Tibial nerve (tissue), 4 donors: ENCODE results near the gene RGSL1. TPM values are rescaled to one million over a fixed set of nuclear protein-coding genes. Genes with fewer than 3 reads are reported as not detected.
A peak's percentile ranks its signal among the peaks of the same experiment; 100 is the strongest.

Experiments
- DNase-seq, 2 donors: peaks; one replicate each; pipeline ENCODE4 v3.0.0-alpha.2; 2019; ENCODE audit warnings: low spot score in 2 of 2
- H3K27ac ChIP-seq, 4 donors: fragments of 200-600 bp; sonication (generic) in 3 of 4; one replicate each; pipeline ENCODE4 v1.5.1; 2017 to 2019; ENCODE audit warnings: mild to moderate bottlenecking in 1 of 4
- H3K27me3 ChIP-seq, 2 donors: fragments of 200-600 bp; sonication (generic) in 1 of 2; one replicate each; pipeline versions ENCODE4 v1.5.1 to v1.6.0; 2017 to 2019
- H3K36me3 ChIP-seq, 3 donors: fragments of 200-600 bp; sonication (generic); one replicate each; pipeline ENCODE4 v1.5.1; 2018 to 2019
- H3K4me1 ChIP-seq, 4 donors: fragments of 200-600 bp; sonication (generic) in 3 of 4; one replicate each; pipeline ENCODE4 v1.5.1; 2017 to 2019
- H3K4me3 ChIP-seq, 4 donors: fragments of 200-600 bp; sonication (generic) in 3 of 4; one replicate each; pipeline ENCODE4 v1.5.1; 2017 to 2019; ENCODE audit warnings: mild to moderate bottlenecking in 1 of 4, moderate library complexity in 1 of 4
- H3K9me3 ChIP-seq, 4 donors: fragments of 200-600 bp; sonication (generic) in 3 of 4; one replicate each; pipeline ENCODE4 v1.5.1; 2017 to 2019
- EP300 ChIP-seq, 2 donors: sonication (generic); formaldehyde crosslinking; IDR thresholded peaks; one replicate each; pipeline ENCODE4 v1.6.1; 2017; ENCODE audit warnings: antibody characterized with exemption in 2 of 2, mild to moderate bottlenecking in 1 of 2
- POLR2A ChIP-seq, 2 donors: fragments of 450-650 bp; IDR thresholded peaks; one replicate each; pipeline ENCODE4 v1.6.1; 2017; ENCODE audit warnings: antibody characterized with exemption in 2 of 2, mild to moderate bottlenecking in 2 of 2, moderate library complexity in 2 of 2
- WGBS, 2 donors: methylation state at CpG; one replicate each; pipeline ENCODE4 v1.1.5; 2018; 5-methylcytosine and 5-hydroxymethylcytosine counted together
- total RNA-seq, 4 donors: library from RNA; depleted of rRNA; stranded (reverse); fragments of >200 nt; gene quantifications; one replicate each; pipeline ENCODE4 v1.1.0, GENCODE V29; 2016
- TF ChIP-seq, protein P1 (sequence below), 5 experiments: fragments of 200-600 bp in 3 of 5; fragments of 450-650 bp in 2 of 5; sonication (generic) in 3 of 5; IDR thresholded peaks; one replicate each; pipeline ENCODE4 v1.5.1; 2016 to 2019; ENCODE audit warnings: antibody characterized with exemption in 5 of 5, mild to moderate bottlenecking in 3 of 5, moderate library complexity in 2 of 5

RGSL1 gene
- total RNA-seq, 4 donors from 2014 or later = not detected

DNA sequence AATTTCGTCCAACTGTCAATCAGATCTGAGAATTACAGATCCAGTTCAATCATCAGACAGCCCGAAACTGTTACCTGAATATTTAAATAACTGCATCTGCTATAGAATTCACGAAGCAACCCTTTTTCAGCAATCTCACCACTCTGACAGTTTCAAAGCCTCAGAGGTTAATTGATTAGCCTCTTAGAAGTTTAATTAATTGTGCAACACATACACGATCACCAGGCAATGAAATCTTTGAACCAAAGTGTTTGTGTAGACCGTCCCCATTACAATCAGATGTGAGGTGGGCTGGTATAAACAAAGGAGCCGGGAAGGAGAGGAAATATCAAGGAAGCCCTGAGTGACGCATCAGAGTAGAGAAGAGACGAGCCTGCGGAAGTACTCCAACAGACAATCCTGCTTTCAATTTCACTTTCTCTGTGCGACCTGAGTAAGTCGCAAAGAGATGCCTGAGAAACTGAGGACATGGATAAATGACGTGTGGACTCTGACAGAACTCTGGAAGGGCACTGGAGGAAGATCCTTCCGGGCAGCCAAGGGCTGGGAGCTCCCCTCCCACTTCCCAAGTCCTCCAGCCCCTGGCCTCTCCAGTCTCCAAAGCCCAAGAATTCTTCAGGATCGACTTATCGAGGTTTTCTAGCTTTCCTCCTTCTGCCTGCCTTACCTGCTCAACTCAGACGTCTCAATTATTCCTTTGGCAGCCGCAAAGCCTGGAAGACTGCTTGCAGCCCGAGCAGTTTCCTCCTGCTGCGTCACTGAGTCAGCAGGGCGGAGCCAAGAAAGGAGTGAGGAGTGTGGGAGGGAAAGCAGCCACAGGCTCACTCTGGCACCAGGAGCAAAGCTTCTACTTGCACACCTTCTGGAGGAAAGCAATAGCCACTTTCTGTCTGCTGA lies 138.8 kb downstream of the RGSL1 start, which contains the start of gene RNASEL:
TSS of gene RNASEL (minus strand) at position 757 of the 897 bp plus-strand sequence. CDS start 2,450 bp downstream, outside the sequence.
- Histone ChIP-seq H3K9me3 (no peaks in the 10 kb centered on the region), H3K36me3 (peaks cover 0 to 16% (median 0%) of the 10 kb centered on the region in 3 donors), H3K27me3 (no peaks in the 10 kb centered on the region), H3K4me3 (peak within 1 kb of the TSS; percentile 47 to 88 (median 68)), H3K27ac (peak within 1 kb of the TSS; percentile 69 to 97 (median 96)), H3K4me1 (peaks cover 0 to 31% (median 7%) of the 10 kb centered on the region in 4 donors)
- DNase-seq = peak; percentile 60 to 76
- WGBS, 2 donors = 5 to 7% methylated on average over 19 to 20 of the region's 20 CpGs
- TF ChIP-seq POLR2A (IDR thresholded peaks at IDR 0.05) (peak in 1 of 2 donors; percentile 54), EP300 (IDR thresholded peaks at IDR 0.05) (peak; percentile 29 to 89)
- TF ChIP-seq, protein P1, sequence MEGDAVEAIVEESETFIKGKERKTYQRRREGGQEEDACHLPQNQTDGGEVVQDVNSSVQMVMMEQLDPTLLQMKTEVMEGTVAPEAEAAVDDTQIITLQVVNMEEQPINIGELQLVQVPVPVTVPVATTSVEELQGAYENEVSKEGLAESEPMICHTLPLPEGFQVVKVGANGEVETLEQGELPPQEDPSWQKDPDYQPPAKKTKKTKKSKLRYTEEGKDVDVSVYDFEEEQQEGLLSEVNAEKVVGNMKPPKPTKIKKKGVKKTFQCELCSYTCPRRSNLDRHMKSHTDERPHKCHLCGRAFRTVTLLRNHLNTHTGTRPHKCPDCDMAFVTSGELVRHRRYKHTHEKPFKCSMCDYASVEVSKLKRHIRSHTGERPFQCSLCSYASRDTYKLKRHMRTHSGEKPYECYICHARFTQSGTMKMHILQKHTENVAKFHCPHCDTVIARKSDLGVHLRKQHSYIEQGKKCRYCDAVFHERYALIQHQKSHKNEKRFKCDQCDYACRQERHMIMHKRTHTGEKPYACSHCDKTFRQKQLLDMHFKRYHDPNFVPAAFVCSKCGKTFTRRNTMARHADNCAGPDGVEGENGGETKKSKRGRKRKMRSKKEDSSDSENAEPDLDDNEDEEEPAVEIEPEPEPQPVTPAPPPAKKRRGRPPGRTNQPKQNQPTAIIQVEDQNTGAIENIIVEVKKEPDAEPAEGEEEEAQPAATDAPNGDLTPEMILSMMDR (IDR thresholded peaks at IDR 0.05) = no peak

- H3K9me3 ChIP-seq = no peaks in the 10 kb centered on the region
- H3K4me1 ChIP-seq = peaks cover 0 to 23% (median 4%) of the 10 kb centered on the region in 4 donors
- WGBS, 2 donors = 81 to 89% methylated on average over 3 of the region's 3 CpGs
- no peak for DNase-seq
- peaks cover 0 to 13% (median 0%) of the 10 kb centered on the region in 3 donors for H3K36me3 ChIP-seq
- TF ChIP-seq, protein P1 (IDR thresholded peaks at IDR 0.05) = no peak
- no peak for TF ChIP-seq EP300 (IDR thresholded peaks at IDR 0.05)
- TF ChIP-seq POLR2A (IDR thresholded peaks at IDR 0.05) = no peak
- H3K4me3 ChIP-seq = peak overlapping the region in 2 of 4 donors; percentile 79 to 88
- no peaks in the 10 kb centered on the region for H3K27me3 ChIP-seq
- peak overlapping the region in 3 of 4 donors; percentile 69 to 97 (median 97) for H3K27ac ChIP-seq
Observed at GRCh38 chr1:182589520-182589919, 139.6 kb downstream of the RGSL1 start.

DNA sequence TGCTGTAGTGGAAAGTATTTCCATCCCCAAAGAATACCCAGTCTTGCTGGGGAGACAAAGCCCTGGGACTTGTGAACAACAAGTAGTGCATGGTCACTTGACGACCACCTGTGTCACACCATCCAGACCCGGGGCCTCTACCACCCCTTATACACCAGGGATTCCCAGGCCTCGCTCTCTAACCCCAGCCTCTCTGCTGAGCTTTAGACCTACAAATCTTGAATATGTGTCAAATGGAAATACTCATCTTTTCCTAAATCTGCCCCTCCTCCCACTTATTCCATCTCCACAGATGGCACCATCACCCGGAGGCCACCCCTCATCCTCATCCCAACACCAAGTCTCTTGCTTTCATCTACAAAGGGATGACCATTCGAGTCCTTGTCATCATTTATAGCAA lies 140.0 kb downstream of the RGSL1 start:
- 91 to 95% methylated on average over 5 of the region's 5 CpGs for WGBS, 2 donors
- peak overlapping the region in 1 of 4 donors; percentile 97 for H3K27ac ChIP-seq
- H3K4me1 ChIP-seq = peaks cover 0 to 19% (median 3%) of the 10 kb centered on the region in 4 donors
- no peak overlapping the region for H3K4me3 ChIP-seq
- DNase-seq = no peak
- H3K27me3 ChIP-seq = no peaks in the 10 kb centered on the region
- H3K9me3 ChIP-seq = no peaks in the 10 kb centered on the region
- TF ChIP-seq, protein P1 (IDR thresholded peaks at IDR 0.05) = no peak
- no peak for TF ChIP-seq EP300 (IDR thresholded peaks at IDR 0.05)
- peaks cover 0 to 13% (median 0%) of the 10 kb centered on the region in 3 donors for H3K36me3 ChIP-seq

DNA sequence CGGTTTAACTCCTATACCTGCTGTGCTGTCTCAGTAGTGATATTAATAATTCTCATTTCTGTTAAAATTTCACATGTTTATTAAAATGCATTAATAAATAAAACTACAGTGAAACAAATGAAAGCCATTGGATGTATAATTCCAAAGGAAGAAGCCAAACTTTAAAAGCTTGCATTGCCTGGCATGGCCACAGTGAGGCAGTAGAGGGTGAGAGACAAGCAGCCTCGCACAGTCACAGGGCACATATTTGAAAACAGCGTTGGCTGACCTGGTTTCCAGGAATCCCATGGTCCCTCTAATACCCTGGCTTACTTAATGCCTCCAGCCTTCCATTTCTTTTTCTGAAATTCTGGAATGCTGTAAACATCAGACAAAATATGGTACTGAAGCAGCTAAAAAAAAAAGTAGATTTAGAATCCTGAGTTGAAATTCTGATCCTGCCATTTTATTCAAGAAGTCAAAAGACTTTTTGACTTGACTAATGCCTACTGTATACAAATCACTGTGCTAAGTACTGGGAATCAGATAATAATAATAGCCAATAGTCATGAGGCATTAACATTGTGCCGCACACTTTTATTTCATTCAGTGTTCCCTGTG lies 145.8 kb downstream of the RGSL1 start:
- DNase-seq = peak in 1 of 2 donors; percentile 77
- 37 to 38% methylated on average over 4 of the region's 4 CpGs for WGBS, 2 donors
- H3K36me3 ChIP-seq = peaks cover 0 to 19% (median 0%) of the 10 kb centered on the region in 3 donors
- H3K27ac ChIP-seq = no peak overlapping the region
- H3K4me3 ChIP-seq = no peak overlapping the region
- no peak for TF ChIP-seq EP300 (IDR thresholded peaks at IDR 0.05)
- TF ChIP-seq, protein P1 (IDR thresholded peaks at IDR 0.05) = peak; percentile 61 to 78 (median 73)
- H3K4me1 ChIP-seq = peaks cover 0 to 9% (median under 1%) of the 10 kb centered on the region in 4 donors
- H3K9me3 ChIP-seq = no peaks in the 10 kb centered on the region
- no peaks in the 10 kb centered on the region for H3K27me3 ChIP-seq
